GM11168 (cell line): ENCODE data around the gene DNAJC28.
"Not testable (repeated sequence)": the region's sequence is repeated elsewhere in the genome, so short reads cannot be mapped to it uniquely, and the experiment has no call there.

ENCODE experiments used
- in situ Hi-C: fragments of 300-500 bp; cut with MboI; formaldehyde crosslinking; loops from one replicate; pipeline ENCODE4 v1.12.0; 2022; ENCODE audit warnings: low sequenced_read_pairs; ENCODE audit not compliant: unreplicated experiment

DNAJC28 gene

GRCh38 chr21:33487996-33488395 lies 3.5 kb downstream of the DNAJC28 start:
- in situ Hi-C loops, result no loop called here

GRCh38 chr21:33481314-33481943 lies 10.1 kb downstream of the DNAJC28 start:
- in situ Hi-C loops, result no loop called here

- in situ Hi-C loops, result no loop called here
Measured at GRCh38 chr21:33480481-33481103, 10.9 kb downstream of the DNAJC28 start.

- in situ Hi-C loops, result no loop called here
Measured at GRCh38 chr21:33479679-33480480, 11.6 kb downstream of the DNAJC28 start, which contains the start of gene TMEM50B. TMEM50B (minus strand) TSS chr21:33479974; CDS start chr21:33468885, 11,089 bp downstream.

- in situ Hi-C loops, result no loop called here
Measured at GRCh38 chr21:33478935-33479678, 12.4 kb downstream of the DNAJC28 start.

DNA sequence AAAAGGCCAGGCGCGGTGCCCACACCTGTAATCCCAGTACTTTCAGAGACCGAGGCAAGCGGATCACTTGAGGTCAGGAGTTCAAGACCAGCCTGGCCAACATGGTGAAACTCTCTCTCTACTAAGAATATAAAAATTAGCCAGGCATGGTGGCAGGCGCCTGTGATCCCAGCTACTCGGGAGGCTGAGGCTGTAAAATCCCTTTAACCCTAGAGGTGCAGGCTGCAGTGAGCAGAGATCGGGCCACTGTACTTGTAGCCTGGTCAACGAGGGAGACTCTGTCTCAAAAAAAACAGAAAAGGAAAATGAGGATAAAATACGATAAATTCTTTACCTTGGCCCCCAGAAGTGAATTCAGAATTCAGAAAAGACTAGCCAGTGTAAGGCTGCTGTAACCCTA lies 13.3 kb downstream of the DNAJC28 start:
- in situ Hi-C loops, result no loop called here

DNA sequence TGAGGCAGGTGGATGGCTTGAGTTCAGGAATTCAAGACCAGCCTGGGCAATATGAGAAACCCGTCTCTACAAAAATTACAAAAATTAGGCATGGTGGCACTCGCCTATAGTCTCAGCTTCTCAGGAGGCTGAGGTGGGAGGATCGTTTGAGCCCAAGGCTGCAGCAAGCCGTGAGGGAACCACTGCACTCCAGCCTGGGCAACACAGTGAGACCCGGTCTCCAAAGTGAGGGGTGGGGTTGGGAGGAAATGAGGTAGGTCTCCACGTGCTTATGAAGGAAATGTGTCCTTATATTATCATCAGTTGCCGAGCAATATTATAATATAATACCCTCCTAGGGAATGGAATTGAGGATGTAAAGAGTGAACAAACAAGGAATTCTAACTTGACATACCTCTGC lies 14.4 kb downstream of the DNAJC28 start:
- in situ Hi-C loops, result no loop called here

DNA sequence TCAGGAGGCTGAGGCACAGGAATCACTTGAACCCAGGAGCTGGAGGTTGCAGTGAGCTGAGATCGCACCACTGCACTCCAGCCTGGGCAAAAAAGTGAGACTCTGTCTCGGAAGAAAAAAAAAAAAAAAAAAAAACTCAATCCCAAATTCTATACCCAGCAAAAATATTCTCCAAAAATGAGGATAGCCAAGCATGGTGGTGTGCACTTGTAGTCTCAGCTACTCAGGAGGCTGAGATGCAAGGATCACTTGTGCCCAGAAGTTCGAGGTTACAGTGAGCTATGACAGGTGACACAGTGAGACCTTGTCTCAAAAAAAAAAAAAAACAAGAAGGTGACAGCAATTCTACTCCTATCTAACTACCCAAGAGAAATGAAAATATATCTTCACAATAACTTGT lies 18.2 kb downstream of the DNAJC28 start:
- in situ Hi-C loops, result no loop called here

- in situ Hi-C loops, result no loop called here
Measured at GRCh38 chr21:33470701-33471100, 20.8 kb downstream of the DNAJC28 start.

GRCh38 chr21:33469183-33469582 lies 22.3 kb downstream of the DNAJC28 start:
- in situ Hi-C loops, result not testable (repeated sequence)

DNA sequence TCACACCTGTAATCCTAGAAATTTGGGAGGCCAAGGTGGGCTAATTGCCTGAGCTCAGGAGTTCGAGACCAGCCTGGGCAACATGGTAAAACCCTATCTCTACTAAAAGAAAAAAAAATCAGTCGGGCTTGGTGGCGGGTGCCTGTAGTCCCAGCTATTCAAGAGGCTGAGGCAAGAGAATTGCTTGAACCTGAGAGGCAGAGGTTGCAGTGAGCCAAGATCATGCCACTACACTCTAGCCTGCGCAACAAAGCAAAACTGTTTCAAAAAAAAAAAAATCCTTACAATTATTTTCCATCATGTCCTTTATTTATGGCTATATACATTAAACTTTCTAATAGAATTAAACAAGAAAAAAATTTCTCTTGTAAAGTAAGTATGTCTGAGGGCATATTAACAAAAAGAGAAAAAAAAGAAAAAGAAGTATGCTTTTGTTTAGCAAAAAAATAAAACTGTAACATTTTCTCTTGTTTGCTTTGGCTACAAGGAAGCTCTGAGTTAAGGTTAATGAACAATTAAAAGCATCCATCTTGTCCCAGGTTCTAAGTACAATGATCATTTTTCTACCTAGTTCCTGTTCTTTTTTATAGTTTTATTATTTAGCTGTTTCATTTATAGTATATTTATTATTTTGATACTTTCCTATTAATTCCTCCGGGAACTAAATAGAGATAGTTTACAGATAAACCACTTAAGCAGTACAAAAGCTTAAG lies 29.8 kb downstream of the DNAJC28 start:
- in situ Hi-C loops, result no loop called here

GRCh38 chr21:33458861-33459260 lies 32.7 kb downstream of the DNAJC28 start:
- in situ Hi-C loops, result no loop called here

DNA sequence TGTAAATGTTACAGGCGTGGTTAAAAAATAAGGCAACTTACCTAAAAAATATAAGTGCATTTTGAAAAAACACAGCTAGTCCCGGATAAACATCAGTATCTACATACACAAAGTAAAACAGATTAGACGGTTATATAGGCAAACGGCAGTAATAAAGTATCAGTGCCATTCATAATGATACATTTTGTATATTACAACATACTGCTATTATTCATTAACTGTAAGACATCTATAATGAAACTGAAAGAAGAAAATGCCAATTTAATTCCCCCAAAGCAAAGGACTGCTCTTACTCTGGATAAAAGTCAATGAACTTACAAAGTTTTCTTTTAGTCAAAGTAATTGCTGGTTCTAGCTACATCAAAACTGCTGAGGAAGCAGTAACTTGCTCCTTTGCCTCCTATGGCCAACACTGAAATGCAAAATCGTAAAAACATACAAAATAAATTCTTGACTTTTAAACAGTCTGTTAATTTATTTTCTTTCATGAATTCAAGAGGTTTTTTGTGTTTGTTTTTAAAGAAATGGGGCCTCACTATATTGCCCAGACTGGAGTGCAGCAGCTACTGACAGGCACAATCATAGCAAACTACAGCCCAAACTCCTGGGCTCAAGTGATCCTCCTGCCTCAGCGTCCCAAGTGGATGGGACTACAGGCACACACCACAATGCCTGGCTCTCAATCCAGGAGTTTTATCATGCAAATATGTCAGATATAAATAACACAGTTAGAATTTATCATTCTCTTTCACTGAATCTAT lies 35.6 kb downstream of the DNAJC28 start:
- in situ Hi-C loops, result no loop called here

DNA sequence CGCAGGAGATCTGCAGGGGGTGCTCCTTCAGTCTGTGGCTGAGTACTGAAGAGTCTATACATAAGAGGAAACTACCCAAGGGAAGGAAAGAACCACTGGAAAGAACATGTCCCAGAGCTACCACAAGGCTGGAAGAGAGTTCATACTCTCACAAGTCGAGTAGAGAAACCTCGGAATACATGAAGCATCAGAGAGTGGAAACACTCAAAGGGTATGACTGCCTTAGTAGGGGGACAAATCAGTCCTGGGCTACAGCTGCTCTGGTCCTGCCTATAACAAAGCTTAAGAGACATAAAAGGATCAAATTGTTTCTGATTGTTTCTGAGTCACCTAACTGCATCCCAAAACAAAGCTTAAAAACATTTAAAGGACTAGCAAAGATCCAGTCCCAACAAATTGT lies 39.2 kb downstream of the DNAJC28 start:
- in situ Hi-C loops, result loop anchor here (5.0 kb wide), 1 partner anchor 250 kb away; no protein-coding TSS in a partner anchor

DNA sequence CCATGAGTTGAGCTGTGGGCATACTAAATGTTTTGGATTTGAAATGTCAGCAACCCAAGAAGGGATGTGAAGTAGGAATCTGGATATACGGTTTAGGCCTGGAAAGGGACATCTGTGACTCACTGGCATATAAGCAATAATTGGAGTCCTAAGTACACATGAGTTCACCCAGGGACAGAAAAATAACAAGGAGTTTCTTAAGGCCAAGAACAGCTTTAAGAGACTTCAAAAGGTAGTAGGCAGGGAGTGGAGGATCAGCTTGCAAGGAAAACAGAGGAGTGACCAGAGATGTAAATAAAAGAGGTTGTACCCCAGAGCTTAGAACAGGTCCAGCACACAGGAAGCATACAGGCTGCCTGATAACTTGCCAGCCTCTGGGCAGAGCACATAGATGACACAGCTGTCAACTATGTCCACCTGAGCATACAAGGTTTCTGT lies 39.9 kb downstream of the DNAJC28 start:
- in situ Hi-C loops, result loop anchor here (5.0 kb wide), 1 partner anchor 249 kb away; no protein-coding TSS in a partner anchor

DNA sequence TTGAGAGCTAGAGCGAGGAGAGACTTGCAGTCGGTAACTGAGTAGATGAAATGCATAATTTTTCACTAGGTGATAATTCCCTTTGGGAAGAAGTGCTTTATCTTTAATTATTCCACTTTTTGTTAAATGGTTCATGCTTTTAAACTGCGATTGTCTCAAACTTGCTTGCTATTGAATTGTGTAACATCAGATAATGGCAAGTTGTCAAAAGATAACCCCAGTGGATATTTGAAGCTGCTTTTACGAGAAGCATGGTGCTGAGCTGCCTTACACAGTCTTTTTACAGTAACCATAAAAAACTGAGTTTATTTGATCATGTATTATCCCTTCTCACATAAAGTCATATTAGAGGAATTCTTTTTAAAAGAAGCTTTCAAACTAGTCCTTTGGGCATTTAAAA lies 41.9 kb downstream of the DNAJC28 start:
- in situ Hi-C loops, result loop anchor here (5.0 to 10.0 kb wide), 2 partner anchors 85 to 247 kb away; no protein-coding TSS in a partner anchor

DNA sequence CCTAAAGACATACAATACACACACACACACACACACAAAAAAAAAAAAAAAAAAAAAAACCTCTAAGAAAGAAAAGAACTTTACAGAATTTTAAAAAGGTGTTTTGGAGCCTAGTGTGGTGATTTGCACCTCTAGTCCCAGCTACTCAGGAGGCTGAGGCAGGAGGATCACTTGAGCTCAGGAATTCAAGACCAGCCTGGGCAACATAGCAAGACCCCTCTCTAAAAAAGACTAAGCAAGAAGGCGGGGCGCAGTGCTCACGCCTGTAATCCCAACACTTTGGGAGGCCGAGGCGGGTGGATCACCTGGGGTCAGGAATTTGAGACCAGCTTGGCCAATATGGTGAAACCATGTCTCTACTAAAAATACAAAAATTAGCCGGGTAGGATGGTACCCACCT lies 44.9 kb downstream of the DNAJC28 start:
- in situ Hi-C loops, result loop anchor here (10.0 kb wide), 1 partner anchor 82 kb away; no protein-coding TSS in a partner anchor

GRCh38 chr21:33444499-33444898 lies 47.0 kb downstream of the DNAJC28 start:
- in situ Hi-C loops, result loop anchor here (10.0 kb wide), 1 partner anchor 80 kb away; no protein-coding TSS in a partner anchor

- in situ Hi-C loops, result loop anchor here (10.0 kb wide), 1 partner anchor 78 kb away; no protein-coding TSS in a partner anchor
Measured at GRCh38 chr21:33443194-33443593, 48.3 kb downstream of the DNAJC28 start.
